ENCODE measurements around the gene IFIT5.
"Not testable (repeated sequence)": the region's sequence is repeated elsewhere in the genome, so short reads cannot be mapped to it uniquely, and the experiment has no call there.

The IFIT5 gene

GRCh38 chr10:89395141-89395540 lies 19.2 kb upstream of the IFIT5 start:
- no peak overlapping the region for H3K27ac ChIP-seq (ENCODE audit: low read length)
- H3K9me3 ChIP-seq (ENCODE audit: control insufficient read depth in 2 of 2, low read length in 2 of 2): no peaks in the 10 kb centered on the region
- H3K4me3 ChIP-seq (ENCODE audit: low read length in 2 of 2): peak overlapping the region in 1 of 2 donors; percentile 15
- no peak overlapping the region for H3K9ac ChIP-seq (ENCODE audit: low read length in 2 of 2)
- H3K4me1 ChIP-seq (ENCODE audit: control insufficient read depth, insufficient read depth, low read length): peaks cover 19% of the 10 kb centered on the region
- H3K36me3 ChIP-seq (ENCODE audit: control insufficient read depth in 2 of 2, insufficient read depth in 2 of 2, low read length in 2 of 2): no peaks in the 10 kb centered on the region
- no peaks in the 10 kb centered on the region for H3K27me3 ChIP-seq (ENCODE audit: control insufficient read depth in 1 of 2, insufficient read depth in 2 of 2, low read length in 2 of 2)

GRCh38 chr10:89398003-89398749 lies 16.2 kb upstream of the IFIT5 start:
- no peaks in the 10 kb centered on the region for H3K27me3 ChIP-seq (ENCODE audit: control insufficient read depth in 1 of 2, insufficient read depth in 2 of 2, low read length in 2 of 2)
- H3K4me3 ChIP-seq (ENCODE audit: low read length in 2 of 2): no peak overlapping the region
- H3K9ac ChIP-seq (ENCODE audit: low read length in 2 of 2): no peak overlapping the region
- no peak overlapping the region for H3K27ac ChIP-seq (ENCODE audit: low read length)
- peaks cover 8 to 12% of the 10 kb centered on the region in 2 donors for H3K36me3 ChIP-seq (ENCODE audit: control insufficient read depth in 2 of 2, insufficient read depth in 2 of 2, low read length in 2 of 2)
- peaks cover 4% of the 10 kb centered on the region for H3K4me1 ChIP-seq (ENCODE audit: control insufficient read depth, insufficient read depth, low read length)
- H3K9me3 ChIP-seq (ENCODE audit: control insufficient read depth in 2 of 2, low read length in 2 of 2): no peaks in the 10 kb centered on the region

- Histone ChIP-seq H3K36me3 (ENCODE audit: control insufficient read depth in 2 of 2, insufficient read depth in 2 of 2, low read length in 2 of 2) (peaks cover 14 to 16% of the 10 kb centered on the region in 2 donors), H3K4me1 (ENCODE audit: control insufficient read depth, insufficient read depth, low read length) (no peaks in the 10 kb centered on the region), H3K27ac (ENCODE audit: low read length) (no peak overlapping the region), H3K27me3 (ENCODE audit: control insufficient read depth in 1 of 2, insufficient read depth in 2 of 2, low read length in 2 of 2) (no peaks in the 10 kb centered on the region), H3K4me3 (ENCODE audit: low read length in 2 of 2) (no peak overlapping the region), H3K9ac (ENCODE audit: low read length in 2 of 2) (no peak overlapping the region), H3K9me3 (ENCODE audit: control insufficient read depth in 2 of 2, low read length in 2 of 2) (no peaks in the 10 kb centered on the region)
These were observed 14.4 kb upstream of the IFIT5 start for GRCh38 chr10:89399956-89400355.

- H3K9me3 ChIP-seq (ENCODE audit: control insufficient read depth in 2 of 2, low read length in 2 of 2): no peaks in the 10 kb centered on the region
These were observed 11.3 kb upstream of the IFIT5 start for GRCh38 chr10:89403043-89403442.

GRCh38 chr10:89404104-89405047 lies 10.0 kb upstream of the IFIT5 start:
- Histone ChIP-seq H3K9me3 (ENCODE audit: control insufficient read depth in 2 of 2, low read length in 2 of 2) (no peaks in the 10 kb centered on the region), H3K4me3 (ENCODE audit: low read length in 2 of 2) (no peak overlapping the region), H3K9ac (ENCODE audit: low read length in 2 of 2) (no peak overlapping the region), H3K4me1 (ENCODE audit: control insufficient read depth, insufficient read depth, low read length) (no peaks in the 10 kb centered on the region), H3K36me3 (ENCODE audit: control insufficient read depth in 2 of 2, insufficient read depth in 2 of 2, low read length in 2 of 2) (peaks cover 14 to 16% of the 10 kb centered on the region in 2 donors), H3K27me3 (ENCODE audit: control insufficient read depth in 1 of 2, insufficient read depth in 2 of 2, low read length in 2 of 2) (no peaks in the 10 kb centered on the region), H3K27ac (ENCODE audit: low read length) (no peak overlapping the region)

More at GRCh38 chr10:89403043-89403442, 11.3 kb upstream of the IFIT5 start:
- Histone ChIP-seq H3K4me1 (ENCODE audit: control insufficient read depth, insufficient read depth, low read length) (no peaks in the 10 kb centered on the region), H3K36me3 (ENCODE audit: control insufficient read depth in 2 of 2, insufficient read depth in 2 of 2, low read length in 2 of 2) (peaks cover 14 to 16% of the 10 kb centered on the region in 2 donors), H3K27ac (ENCODE audit: low read length) (no peak overlapping the region), H3K9ac (ENCODE audit: low read length in 2 of 2) (no peak overlapping the region), H3K4me3 (ENCODE audit: low read length in 2 of 2) (no peak overlapping the region), H3K27me3 (ENCODE audit: control insufficient read depth in 1 of 2, insufficient read depth in 2 of 2, low read length in 2 of 2) (no peaks in the 10 kb centered on the region)

GRCh38 chr10:89406178-89406577 lies 8.2 kb upstream of the IFIT5 start:
- not testable (repeated sequence) for H3K4me3 ChIP-seq (ENCODE audit: low read length in 2 of 2); H3K27ac ChIP-seq (ENCODE audit: low read length); H3K4me1 ChIP-seq (ENCODE audit: control insufficient read depth, insufficient read depth, low read length); H3K9ac ChIP-seq (ENCODE audit: low read length in 2 of 2); H3K27me3 ChIP-seq (ENCODE audit: control insufficient read depth in 1 of 2, insufficient read depth in 2 of 2, low read length in 2 of 2); H3K9me3 ChIP-seq (ENCODE audit: control insufficient read depth in 2 of 2, low read length in 2 of 2)
- H3K36me3 ChIP-seq (ENCODE audit: control insufficient read depth in 2 of 2, insufficient read depth in 2 of 2, low read length in 2 of 2): peaks cover 14 to 16% of the 10 kb centered on the region in 2 donors

- not testable (repeated sequence) for H3K9me3 ChIP-seq (ENCODE audit: control insufficient read depth in 2 of 2, low read length in 2 of 2); H3K4me3 ChIP-seq (ENCODE audit: low read length in 2 of 2); H3K27me3 ChIP-seq (ENCODE audit: control insufficient read depth in 1 of 2, insufficient read depth in 2 of 2, low read length in 2 of 2); H3K9ac ChIP-seq (ENCODE audit: low read length in 2 of 2); H3K4me1 ChIP-seq (ENCODE audit: control insufficient read depth, insufficient read depth, low read length); H3K27ac ChIP-seq (ENCODE audit: low read length)
- peaks cover 5 to 12% of the 10 kb centered on the region in 2 donors for H3K36me3 ChIP-seq (ENCODE audit: control insufficient read depth in 2 of 2, insufficient read depth in 2 of 2, low read length in 2 of 2)
These were observed 6.6 kb upstream of the IFIT5 start for GRCh38 chr10:89407792-89408191.

GRCh38 chr10:89409282-89409681 lies 5.1 kb upstream of the IFIT5 start:
- not testable (repeated sequence) for H3K9me3 ChIP-seq (ENCODE audit: control insufficient read depth in 2 of 2, low read length in 2 of 2); H3K4me1 ChIP-seq (ENCODE audit: control insufficient read depth, insufficient read depth, low read length); H3K36me3 ChIP-seq (ENCODE audit: control insufficient read depth in 2 of 2, insufficient read depth in 2 of 2, low read length in 2 of 2); H3K4me3 ChIP-seq (ENCODE audit: low read length in 2 of 2); H3K9ac ChIP-seq (ENCODE audit: low read length in 2 of 2); H3K27ac ChIP-seq (ENCODE audit: low read length); H3K27me3 ChIP-seq (ENCODE audit: control insufficient read depth in 1 of 2, insufficient read depth in 2 of 2, low read length in 2 of 2)

- not testable (repeated sequence) for H3K4me3 ChIP-seq (ENCODE audit: low read length in 2 of 2); H3K9me3 ChIP-seq (ENCODE audit: control insufficient read depth in 2 of 2, low read length in 2 of 2); H3K4me1 ChIP-seq (ENCODE audit: control insufficient read depth, insufficient read depth, low read length); H3K9ac ChIP-seq (ENCODE audit: low read length in 2 of 2); H3K27ac ChIP-seq (ENCODE audit: low read length); H3K36me3 ChIP-seq (ENCODE audit: control insufficient read depth in 2 of 2, insufficient read depth in 2 of 2, low read length in 2 of 2); H3K27me3 ChIP-seq (ENCODE audit: control insufficient read depth in 1 of 2, insufficient read depth in 2 of 2, low read length in 2 of 2)
These were observed 3.8 kb upstream of the IFIT5 start for GRCh38 chr10:89410551-89410950.

- H3K27me3 ChIP-seq (ENCODE audit: control insufficient read depth in 1 of 2, insufficient read depth in 2 of 2, low read length in 2 of 2); H3K9me3 ChIP-seq (ENCODE audit: control insufficient read depth in 2 of 2, low read length in 2 of 2); H3K4me1 ChIP-seq (ENCODE audit: control insufficient read depth, insufficient read depth, low read length); H3K36me3 ChIP-seq (ENCODE audit: control insufficient read depth in 2 of 2, insufficient read depth in 2 of 2, low read length in 2 of 2); H3K4me3 ChIP-seq (ENCODE audit: low read length in 2 of 2); H3K9ac ChIP-seq (ENCODE audit: low read length in 2 of 2); H3K27ac ChIP-seq (ENCODE audit: low read length): not testable (repeated sequence)
These were observed 3.2 kb upstream of the IFIT5 start for GRCh38 chr10:89411135-89411534.

- H3K9ac ChIP-seq (ENCODE audit: low read length in 2 of 2); H3K27me3 ChIP-seq (ENCODE audit: control insufficient read depth in 1 of 2, insufficient read depth in 2 of 2, low read length in 2 of 2); H3K36me3 ChIP-seq (ENCODE audit: control insufficient read depth in 2 of 2, insufficient read depth in 2 of 2, low read length in 2 of 2); H3K27ac ChIP-seq (ENCODE audit: low read length); H3K4me3 ChIP-seq (ENCODE audit: low read length in 2 of 2); H3K9me3 ChIP-seq (ENCODE audit: control insufficient read depth in 2 of 2, low read length in 2 of 2): not testable (repeated sequence)
- peaks cover 11% of the 10 kb centered on the region for H3K4me1 ChIP-seq (ENCODE audit: control insufficient read depth, insufficient read depth, low read length)
These were observed 2.1 kb upstream of the IFIT5 start for GRCh38 chr10:89412276-89412675.

Data from stomach smooth muscle (tissue), 2 donors.